Measurements from ENCODE around the gene ILKAP.

ILKAP gene

DNA sequence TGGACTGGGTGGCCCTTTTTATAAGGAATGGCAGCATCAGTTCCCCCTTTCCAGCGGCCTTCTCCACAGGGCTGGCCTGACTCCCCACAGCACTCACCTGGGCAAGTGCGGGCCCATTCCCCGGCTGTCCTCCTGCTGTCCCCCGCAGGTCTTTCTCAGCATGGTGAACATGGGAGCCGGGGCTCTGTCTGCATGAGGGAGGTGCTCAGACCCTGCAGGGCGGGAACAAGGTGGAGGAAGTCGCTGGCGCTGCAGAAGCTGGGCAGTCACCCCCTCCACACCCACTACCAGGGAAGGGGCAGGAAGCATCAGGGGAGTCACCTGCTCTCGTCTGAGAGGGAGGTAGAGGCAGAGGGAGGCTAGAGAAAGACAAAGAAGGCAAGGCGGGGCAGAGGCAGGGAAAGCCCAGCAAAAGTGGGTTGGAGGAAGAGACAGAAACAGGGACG is 24.1 kb upstream of the ILKAP start:
- no peak for DNase-seq (ENCODE audit: low read depth)
- no peak overlapping the region for H3K4me3 ChIP-seq (ENCODE audit: low read depth, low read length)

DNA sequence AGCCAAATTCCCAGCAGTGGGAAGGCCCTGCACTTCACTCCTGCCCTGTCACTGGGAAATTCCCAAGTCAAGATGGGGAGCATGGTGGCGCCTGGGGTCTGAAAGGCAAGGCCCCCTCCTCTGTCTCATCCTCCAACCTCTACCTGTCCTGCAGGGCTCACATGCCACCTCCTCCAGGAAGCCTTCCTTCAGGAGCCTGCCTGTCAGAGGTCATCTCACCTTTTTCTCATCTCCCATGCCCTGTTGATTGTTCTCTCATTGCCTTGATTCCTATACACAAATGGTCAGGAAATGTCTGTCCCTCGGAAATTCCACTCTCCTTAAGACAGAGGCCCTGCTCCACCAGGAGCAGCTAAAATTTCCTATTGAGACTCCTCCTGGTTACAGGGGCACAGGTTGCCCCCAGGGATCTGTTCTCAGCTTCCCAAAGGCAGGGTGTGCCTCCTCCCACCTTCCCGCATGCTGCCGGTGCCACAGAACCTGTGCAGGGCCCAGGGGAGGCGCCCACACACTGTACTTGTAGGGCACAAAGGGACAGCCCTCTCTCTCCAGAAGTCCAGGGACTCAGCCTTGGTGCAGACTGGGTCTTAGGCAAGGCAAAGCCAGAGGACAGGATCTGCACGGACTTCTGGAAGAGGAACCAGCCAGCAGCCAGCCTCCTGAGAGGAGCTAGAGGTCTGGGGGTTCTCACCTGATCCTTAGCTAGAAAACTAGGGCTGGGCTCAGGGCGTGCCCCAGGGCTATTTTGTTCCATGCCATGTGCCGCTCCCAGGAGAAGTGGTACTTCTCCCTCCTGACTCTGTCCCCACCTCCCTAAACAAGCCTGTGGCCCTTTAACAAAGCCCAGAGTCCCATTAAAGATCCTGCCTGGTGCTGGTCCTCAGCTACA is 23.4 kb upstream of the ILKAP start:
- TF ChIP-seq MYC (IDR thresholded peaks at IDR 0.05; ENCODE audit: low read depth, low read length) = no peak
- TF ChIP-seq, protein P1, sequence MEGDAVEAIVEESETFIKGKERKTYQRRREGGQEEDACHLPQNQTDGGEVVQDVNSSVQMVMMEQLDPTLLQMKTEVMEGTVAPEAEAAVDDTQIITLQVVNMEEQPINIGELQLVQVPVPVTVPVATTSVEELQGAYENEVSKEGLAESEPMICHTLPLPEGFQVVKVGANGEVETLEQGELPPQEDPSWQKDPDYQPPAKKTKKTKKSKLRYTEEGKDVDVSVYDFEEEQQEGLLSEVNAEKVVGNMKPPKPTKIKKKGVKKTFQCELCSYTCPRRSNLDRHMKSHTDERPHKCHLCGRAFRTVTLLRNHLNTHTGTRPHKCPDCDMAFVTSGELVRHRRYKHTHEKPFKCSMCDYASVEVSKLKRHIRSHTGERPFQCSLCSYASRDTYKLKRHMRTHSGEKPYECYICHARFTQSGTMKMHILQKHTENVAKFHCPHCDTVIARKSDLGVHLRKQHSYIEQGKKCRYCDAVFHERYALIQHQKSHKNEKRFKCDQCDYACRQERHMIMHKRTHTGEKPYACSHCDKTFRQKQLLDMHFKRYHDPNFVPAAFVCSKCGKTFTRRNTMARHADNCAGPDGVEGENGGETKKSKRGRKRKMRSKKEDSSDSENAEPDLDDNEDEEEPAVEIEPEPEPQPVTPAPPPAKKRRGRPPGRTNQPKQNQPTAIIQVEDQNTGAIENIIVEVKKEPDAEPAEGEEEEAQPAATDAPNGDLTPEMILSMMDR (IDR thresholded peaks at IDR 0.05; ENCODE audit: low read depth, low read length) = no peak
- TF ChIP-seq, protein P2, sequence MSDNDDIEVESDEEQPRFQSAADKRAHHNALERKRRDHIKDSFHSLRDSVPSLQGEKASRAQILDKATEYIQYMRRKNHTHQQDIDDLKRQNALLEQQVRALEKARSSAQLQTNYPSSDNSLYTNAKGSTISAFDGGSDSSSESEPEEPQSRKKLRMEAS (IDR thresholded peaks at IDR 0.05; ENCODE audit: low read depth, low read length) = no peak
- no peak for TF ChIP-seq POLR2A (IDR thresholded peaks at IDR 0.05; ENCODE audit: extremely low read depth, insufficient read length)
- DNase-seq (ENCODE audit: low read depth) = no peak
- H3K4me3 ChIP-seq (ENCODE audit: low read depth, low read length) = no peak overlapping the region

More for the DNA sequence above, 24.1 kb upstream of the ILKAP start:
- TF ChIP-seq, protein P2 (IDR thresholded peaks at IDR 0.05; ENCODE audit: low read depth, low read length) = no peak
- TF ChIP-seq MYC (IDR thresholded peaks at IDR 0.05; ENCODE audit: low read depth, low read length) (no peak), POLR2A (IDR thresholded peaks at IDR 0.05; ENCODE audit: extremely low read depth, insufficient read length) (no peak)
- TF ChIP-seq, protein P1 (IDR thresholded peaks at IDR 0.05; ENCODE audit: low read depth, low read length) = no peak

DNA sequence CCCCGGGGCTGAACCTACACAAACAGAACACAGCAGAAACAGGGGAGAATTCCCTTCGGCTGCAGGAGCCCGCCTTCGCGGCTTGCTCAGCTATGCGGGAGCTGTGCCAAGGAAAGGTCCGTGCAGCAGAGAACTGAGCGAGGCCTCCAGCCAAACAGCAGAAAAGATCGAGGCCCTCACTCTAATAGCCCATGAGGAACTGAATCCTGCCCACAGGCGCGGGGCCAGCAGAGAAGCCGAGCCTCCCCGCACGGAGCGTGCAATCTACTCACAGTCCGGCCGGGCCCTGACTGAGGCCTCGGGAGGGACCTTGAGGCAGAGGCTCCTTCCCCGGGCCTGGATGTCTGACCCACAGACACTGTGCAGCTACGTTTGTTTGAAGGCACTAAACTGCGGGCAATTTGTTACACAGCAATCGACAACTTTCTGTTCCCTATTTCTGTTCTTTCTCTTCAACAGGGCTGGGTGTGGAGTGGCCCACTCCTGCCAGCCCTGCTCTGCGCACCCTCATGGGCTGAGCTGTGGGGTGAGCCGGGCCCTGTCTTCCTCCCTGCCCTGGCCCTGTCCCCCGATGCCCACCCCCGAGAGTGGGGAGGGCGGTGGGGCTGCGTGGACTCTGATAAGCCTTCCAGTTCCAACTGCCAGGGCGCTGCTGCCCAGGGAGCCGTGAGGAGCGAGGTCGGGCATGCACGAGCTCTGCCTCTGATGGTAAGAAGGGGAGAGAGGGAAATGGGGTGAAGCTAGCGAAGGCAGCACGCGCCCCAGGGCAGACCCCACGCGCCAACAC is 22.6 kb upstream of the ILKAP start:
- no peak for TF ChIP-seq MYC (IDR thresholded peaks at IDR 0.05; ENCODE audit: low read depth, low read length)
- TF ChIP-seq, protein P2 (IDR thresholded peaks at IDR 0.05; ENCODE audit: low read depth, low read length) = no peak
- TF ChIP-seq, protein P1 (IDR thresholded peaks at IDR 0.05; ENCODE audit: low read depth, low read length) = no peak
- TF ChIP-seq POLR2A (IDR thresholded peaks at IDR 0.05; ENCODE audit: extremely low read depth, insufficient read length) = no peak
- no peak overlapping the region for H3K4me3 ChIP-seq (ENCODE audit: low read depth, low read length)
- no peak for DNase-seq (ENCODE audit: low read depth)

DNA sequence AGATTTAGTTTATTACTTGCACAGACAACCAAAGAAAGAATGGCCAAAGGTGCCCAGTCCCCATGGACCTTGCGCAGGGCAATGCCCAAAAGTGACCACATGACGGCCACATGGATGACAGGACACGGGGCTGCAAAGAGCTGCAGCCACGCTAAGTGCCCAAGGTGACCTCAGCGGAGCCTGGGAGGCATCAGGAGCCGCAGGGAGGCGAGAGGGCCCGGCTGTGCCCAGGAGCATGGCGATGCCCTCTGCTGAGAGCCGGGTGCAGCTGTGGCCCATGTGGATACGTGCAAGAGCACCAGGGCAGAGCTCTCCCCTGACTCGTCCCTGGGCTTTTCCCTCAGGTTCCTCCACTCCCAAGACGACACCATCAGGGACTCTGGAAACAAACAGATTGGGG is 21.6 kb upstream of the ILKAP start:
- H3K4me3 ChIP-seq (ENCODE audit: low read depth, low read length) = no peak overlapping the region
- DNase-seq (ENCODE audit: low read depth) = no peak
- TF ChIP-seq, protein P2 (IDR thresholded peaks at IDR 0.05; ENCODE audit: low read depth, low read length) = no peak
- TF ChIP-seq POLR2A (IDR thresholded peaks at IDR 0.05; ENCODE audit: extremely low read depth, insufficient read length) = no peak

DNA sequence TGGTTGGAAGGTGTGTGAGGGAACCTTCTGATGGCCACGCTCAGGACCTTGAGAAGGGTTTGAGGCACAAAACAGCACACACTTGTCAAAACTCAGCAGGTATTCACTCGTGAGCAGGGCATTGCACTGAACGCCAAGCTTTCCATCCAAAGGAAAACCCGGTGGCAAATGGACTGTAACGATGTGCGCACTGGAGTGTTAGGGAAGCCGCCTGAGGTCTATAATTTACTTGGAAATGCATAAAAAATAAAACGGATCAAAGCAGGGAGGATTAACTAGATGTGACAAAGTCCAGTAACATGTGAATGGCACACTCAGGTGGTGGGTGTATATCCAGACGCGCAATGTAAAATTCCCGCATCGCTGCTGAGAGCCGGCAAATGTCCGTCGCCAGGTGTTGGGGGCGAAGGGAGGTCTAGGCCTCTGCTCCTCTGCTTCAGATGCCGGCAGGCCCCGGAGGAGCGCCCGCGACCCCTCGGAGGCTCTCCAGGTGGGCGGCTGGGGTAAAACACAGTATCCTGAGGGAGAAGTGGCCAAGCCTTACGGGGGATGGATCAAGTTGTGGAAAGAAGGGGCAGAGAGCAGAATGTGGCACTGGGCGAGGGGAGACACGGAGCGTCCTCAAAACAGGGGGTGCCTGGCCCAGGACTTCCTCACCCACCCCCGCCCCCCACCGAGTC is 21.0 kb upstream of the ILKAP start:
- TF ChIP-seq, protein P2 (IDR thresholded peaks at IDR 0.05; ENCODE audit: low read depth, low read length) = no peak
- TF ChIP-seq, protein P1 (IDR thresholded peaks at IDR 0.05; ENCODE audit: low read depth, low read length) = no peak
- TF ChIP-seq MYC (IDR thresholded peaks at IDR 0.05; ENCODE audit: low read depth, low read length) (no peak), POLR2A (IDR thresholded peaks at IDR 0.05; ENCODE audit: extremely low read depth, insufficient read length) (no peak)
- H3K4me3 ChIP-seq (ENCODE audit: low read depth, low read length) = no peak overlapping the region
- no peak for DNase-seq (ENCODE audit: low read depth)

All from NB4 (cell line).